IPS DF 4.7 (cell line): ENCODE measurements around the gene LILRA6.
"Not testable (repeated sequence)": the region's sequence is repeated elsewhere in the genome, so short reads cannot be mapped to it uniquely, and the experiment has no call there.

Source experiments
- DNase-seq: peaks from one replicate; pipeline ENCODE4 v3.0.0-alpha.2; 2013; ENCODE audit warnings: low spot score; ENCODE audit errors: extremely low read depth

Gene LILRA6

DNA sequence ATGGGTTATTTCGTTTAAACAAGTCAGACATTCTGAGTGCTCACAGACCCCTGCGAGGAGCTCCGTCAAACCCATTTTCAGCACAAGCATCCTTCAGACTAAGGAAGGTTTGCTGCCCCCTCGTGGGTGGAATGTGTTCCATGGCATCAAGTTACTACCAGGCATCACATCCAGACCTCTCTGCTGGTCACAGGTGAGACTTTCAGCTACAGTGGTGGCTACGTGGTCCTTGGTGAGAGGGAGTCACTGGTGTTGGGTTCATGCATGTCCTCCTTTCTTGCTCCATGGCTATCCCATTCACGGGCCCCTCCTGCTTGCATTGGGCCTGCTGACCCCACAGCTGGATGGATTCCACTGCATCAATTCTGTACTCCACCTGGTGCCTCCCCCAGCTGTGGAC lies 23.5 kb upstream of the LILRA6 start:
- DNase-seq = peak; percentile 75

DNA sequence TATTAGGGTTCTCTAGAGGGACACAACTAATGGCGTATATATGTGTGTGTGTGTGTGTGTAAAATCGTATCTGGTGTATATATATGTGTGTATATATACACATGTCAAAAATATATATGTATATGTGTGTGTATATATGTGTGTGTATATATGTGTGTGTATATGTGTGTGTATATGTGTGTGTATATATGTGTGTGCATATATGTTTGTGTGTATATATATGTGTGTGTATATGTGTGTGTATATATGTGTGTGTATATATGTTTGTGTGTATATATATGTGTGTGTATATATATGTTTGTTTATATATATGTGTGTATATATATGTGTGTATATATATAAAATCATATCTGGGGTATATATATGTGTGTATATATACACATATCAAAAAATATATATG lies 19.9 kb upstream of the LILRA6 start:
- no peak for DNase-seq

- DNase-seq = no peak
These were observed 19.5 kb upstream of the LILRA6 start for GRCh38 chr19:54262066-54262465.

GRCh38 chr19:54257116-54257480 lies 14.5 kb upstream of the LILRA6 start, which contains the start of gene LILRB5:
Gene LILRB5, minus strand, starts transcription at chr19:54257273. Its CDS starts 80 bp downstream, at chr19:54257193.
- DNase-seq = no peak

GRCh38 chr19:54256250-54257115 lies 13.9 kb upstream of the LILRA6 start:
- DNase-seq = no peak

- no peak for DNase-seq
These were observed 12.7 kb upstream of the LILRA6 start for GRCh38 chr19:54255105-54255775.

DNA sequence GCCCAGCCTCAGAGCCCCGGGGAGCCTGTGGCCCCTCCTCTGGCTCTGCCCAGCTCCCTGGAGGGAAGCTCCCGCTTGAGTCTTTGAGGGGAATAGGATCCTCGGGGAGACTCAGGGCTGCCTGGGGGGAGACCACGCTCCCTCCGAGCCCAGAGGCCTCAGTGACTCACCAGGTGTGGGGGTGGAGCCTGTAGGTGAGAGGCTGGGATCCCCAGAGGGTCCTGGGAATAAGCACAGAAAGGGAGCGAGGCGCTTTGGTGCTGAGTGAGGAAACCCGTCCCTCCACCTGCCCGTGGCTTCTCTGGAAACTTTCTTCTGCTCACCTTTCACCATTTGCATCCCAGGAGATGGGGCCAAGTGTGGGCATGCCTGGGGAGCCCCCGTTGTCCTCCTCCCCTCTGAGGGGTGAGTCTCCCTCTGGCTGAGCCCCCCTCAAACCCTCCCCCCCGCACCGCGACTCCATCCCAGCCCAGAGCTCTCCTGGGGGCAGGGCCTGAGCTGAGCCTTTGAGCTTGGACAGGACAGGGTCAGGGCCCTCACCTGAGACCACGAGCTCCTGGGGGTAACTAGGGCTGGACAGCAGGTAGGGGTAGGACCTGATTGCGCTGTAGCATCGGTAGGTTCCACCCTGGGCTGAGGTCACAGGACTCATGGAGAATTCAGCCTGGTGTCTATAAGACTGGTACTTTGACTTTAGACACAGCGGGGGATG lies 11.8 kb upstream of the LILRA6 start:
- DNase-seq = no peak

- DNase-seq = no peak
These were observed 11.0 kb upstream of the LILRA6 start for GRCh38 chr19:54253331-54254194.

DNA sequence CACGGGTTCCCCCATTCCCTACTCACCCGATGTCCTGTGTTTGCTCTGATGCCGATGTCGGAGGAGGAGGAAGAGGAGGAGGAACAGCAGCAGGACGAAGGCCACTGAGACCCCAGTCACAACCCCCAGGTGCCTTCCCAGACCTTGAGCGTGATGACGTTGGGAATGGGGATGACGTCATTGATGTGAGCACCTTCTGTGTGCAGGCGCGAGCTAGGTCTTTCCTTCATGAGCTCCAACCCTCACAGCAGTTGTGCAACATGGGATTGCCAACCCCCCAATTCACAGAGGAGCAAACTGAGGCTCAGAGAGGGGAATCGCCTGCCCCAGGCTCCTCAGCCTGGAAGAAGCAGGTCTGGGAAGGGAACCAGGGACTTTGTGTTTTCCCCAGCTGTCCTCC lies 10.3 kb upstream of the LILRA6 start:
- DNase-seq = no peak

GRCh38 chr19:54252243-54252642 lies 9.7 kb upstream of the LILRA6 start:
- DNase-seq = no peak

DNA sequence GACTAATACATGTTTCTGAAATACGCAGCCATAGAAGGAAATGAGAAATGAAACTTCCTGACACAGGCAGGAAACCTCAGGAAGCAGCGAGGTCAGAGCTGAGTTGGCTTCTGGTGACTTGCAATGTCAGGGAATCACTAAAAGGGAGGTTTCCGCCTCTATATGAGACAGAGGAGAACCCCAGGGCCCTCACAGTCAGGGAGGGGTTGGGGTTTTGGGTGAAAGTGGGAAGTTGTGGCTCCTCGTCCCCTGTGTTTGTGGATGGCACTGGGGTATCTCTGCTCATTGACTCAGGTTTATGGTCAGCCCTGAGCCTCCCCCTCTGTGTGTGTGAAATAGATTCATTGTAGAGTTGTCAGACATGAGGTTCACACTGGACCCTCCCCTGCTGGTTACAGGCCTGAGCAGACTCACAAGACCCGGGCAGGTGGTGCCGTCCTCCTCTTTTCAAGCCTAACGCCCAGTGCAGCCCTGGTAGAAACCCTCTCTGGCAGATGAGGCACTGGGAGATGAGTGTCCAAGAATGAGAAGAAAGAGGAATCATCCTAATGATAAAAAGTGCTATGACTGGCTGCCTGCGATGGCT lies 5.5 kb upstream of the LILRA6 start:
- DNase-seq = no peak

DNA sequence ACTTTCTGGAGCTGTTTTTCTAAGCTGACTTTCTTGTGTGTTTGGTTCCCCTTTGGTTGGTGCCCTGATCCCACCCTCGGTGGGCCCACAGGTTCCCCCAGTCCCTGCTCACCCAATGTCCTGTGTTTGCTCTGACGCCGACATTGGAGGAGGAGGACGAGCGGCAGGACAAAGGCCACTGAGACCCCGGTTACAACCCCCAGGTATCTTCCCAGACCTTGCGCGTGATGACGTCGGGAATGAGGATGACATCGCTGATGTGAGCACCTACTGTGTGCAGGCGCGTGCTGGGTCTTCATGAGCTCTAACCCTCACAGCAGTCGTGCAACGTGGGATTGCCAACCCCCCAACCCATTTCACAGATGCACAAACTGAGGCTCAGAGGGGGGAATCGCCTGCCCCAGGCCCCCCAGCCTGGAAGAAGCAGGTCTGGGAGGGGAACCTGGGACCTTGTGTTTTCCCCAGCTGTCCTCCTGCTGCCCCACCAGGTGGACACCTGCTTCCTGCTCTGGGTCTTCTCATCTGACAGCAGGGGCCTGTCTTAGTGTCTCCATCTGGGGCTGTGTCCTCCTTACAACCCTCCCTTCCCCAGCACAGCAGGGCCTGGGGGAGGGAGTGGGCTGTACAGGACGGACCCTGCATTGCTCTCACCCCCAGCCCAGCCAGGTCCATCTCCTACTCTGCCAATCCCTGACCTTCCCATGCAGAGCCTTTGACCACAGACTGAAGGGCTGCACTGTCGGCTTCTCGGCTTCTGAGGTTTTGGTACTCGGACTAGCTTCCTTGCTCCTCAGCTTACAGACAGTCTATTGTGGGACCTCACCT lies 4.7 kb upstream of the LILRA6 start:
- no peak for DNase-seq

- no peak for DNase-seq
These were observed 3.3 kb upstream of the LILRA6 start for GRCh38 chr19:54245936-54246335.

GRCh38 chr19:54243809-54244208 lies 1.2 kb upstream of the LILRA6 start:
- DNase-seq = not testable (repeated sequence)

DNA sequence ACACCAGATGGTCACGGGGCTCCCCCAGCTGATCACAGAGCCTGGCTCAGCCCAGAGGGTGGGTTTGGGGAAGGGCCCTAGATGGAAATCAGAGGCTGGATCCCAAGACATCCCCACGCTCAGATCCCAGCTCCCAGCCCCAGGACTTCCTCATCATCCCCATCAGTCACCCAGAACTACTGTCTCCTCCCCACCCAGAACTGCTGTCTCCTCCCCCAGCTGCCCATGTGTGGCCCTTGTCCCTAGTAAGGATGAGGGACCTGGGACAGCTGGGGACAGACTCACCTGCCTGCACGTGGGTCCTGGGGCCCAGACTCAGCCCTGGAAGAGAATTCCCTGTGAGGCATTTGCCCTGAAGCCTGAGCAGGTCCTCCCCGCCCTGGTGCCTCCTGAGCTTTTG lies 356 bp downstream of the LILRA6 start:
- DNase-seq = not testable (repeated sequence)

GRCh38 chr19:54240372-54241336 lies 1.9 kb downstream of the LILRA6 start:
- DNase-seq = not testable (repeated sequence)

GRCh38 chr19:54239491-54240371 lies 2.9 kb downstream of the LILRA6 start:
- DNase-seq = not testable (repeated sequence)

GRCh38 chr19:54233941-54234340 lies 8.6 kb downstream of the LILRA6 start:
- no peak for DNase-seq
